Measurements from ENCODE around the gene SGMS1.
"Not testable (repeated sequence)": the region's sequence is repeated elsewhere in the genome, so short reads cannot be mapped to it uniquely, and the experiment has no call there.

Gene SGMS1

GRCh38 chr10:50464004-50464409 lies 159.7 kb downstream of the SGMS1 start:
- in situ Hi-C loops (cut with MboI; ENCODE audit: low pct_unique_long_range_greater_than_20kb, low sequenced_read_pairs, unreplicated experiment), result no loop called here
- TF ChIP-seq CTCF (IDR thresholded peaks at IDR 0.05; ENCODE audit: extremely low read depth, insufficient read depth, missing control alignments), result no peak
- DNase-seq (ENCODE audit: low spot score), result no peak

DNA sequence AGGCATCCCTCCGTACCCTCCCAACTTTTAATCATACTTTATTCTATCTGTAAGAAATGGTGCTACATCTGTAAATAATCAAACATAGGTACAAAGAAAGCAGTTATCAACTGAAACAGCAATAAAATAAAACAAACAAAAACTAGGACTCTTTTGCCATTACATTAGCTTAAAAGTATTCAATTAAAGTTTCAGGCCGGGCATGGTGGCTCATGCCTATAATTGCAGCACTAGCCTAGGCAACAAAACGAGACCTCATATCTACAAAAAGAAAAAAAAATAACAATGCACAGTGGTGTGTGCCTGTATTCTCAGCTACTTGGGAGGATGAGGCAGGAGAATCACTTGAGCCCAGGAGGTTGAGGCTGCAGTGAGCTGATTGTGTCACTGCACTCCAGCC lies 161.9 kb downstream of the SGMS1 start:
- no peak for DNase-seq (ENCODE audit: low spot score)
- no peak for TF ChIP-seq CTCF (IDR thresholded peaks at IDR 0.05; ENCODE audit: extremely low read depth, insufficient read depth, missing control alignments)
- in situ Hi-C loops (cut with MboI; ENCODE audit: low pct_unique_long_range_greater_than_20kb, low sequenced_read_pairs, unreplicated experiment), result no loop called here

DNA sequence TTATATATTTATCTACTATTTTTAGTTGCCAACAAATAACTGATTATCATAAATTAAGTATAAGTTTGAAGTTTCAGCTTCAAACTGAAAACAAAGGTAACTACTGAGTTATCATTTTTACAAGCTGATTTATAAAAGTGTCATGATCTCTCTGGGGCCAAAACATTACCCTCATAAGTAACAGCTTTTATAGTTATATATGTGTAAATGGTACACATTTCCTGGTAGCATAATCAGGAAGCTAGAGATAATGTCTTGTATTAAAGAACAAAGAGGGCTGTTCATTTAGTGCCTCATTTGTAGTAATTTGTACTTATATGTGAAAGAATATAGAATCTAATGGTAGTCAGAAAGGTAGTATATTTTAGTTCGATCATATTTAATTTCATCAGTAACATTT lies 162.6 kb downstream of the SGMS1 start:
- DNase-seq (ENCODE audit: low spot score), result no peak
- TF ChIP-seq CTCF (IDR thresholded peaks at IDR 0.05; ENCODE audit: extremely low read depth, insufficient read depth, missing control alignments), result no peak
- in situ Hi-C loops (cut with MboI; ENCODE audit: low pct_unique_long_range_greater_than_20kb, low sequenced_read_pairs, unreplicated experiment), result no loop called here

GRCh38 chr10:50456719-50457118 lies 167.0 kb downstream of the SGMS1 start:
- in situ Hi-C loops (cut with MboI; ENCODE audit: low pct_unique_long_range_greater_than_20kb, low sequenced_read_pairs, unreplicated experiment), result no loop called here
- no peak for TF ChIP-seq CTCF (IDR thresholded peaks at IDR 0.05; ENCODE audit: extremely low read depth, insufficient read depth, missing control alignments)
- DNase-seq (ENCODE audit: low spot score), result peak; percentile 21

- no peak for TF ChIP-seq CTCF (IDR thresholded peaks at IDR 0.05; ENCODE audit: extremely low read depth, insufficient read depth, missing control alignments)
- no peak for DNase-seq (ENCODE audit: low spot score)
- in situ Hi-C loops (cut with MboI; ENCODE audit: low pct_unique_long_range_greater_than_20kb, low sequenced_read_pairs, unreplicated experiment), result no loop called here
Measured at GRCh38 chr10:50453940-50454339, 169.8 kb downstream of the SGMS1 start.

DNA sequence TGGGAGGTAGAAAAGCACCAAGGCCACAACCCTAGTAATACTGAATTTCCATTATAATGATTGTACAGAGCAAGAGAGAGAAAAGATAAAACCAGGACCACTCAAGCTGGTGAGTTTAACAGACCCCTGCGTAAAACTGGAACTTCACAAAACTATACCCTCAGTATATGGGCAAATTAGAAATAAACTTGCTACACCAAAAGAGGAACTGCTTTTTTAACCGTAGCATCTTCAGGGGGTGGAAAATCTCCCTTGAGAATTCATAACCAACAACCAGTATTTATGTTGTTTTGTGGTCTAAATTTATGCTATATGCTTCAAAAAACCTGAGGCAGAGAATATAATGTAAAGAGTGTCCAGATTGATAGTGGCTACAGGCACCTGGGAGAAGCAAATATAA lies 171.2 kb downstream of the SGMS1 start:
- TF ChIP-seq CTCF (IDR thresholded peaks at IDR 0.05; ENCODE audit: extremely low read depth, insufficient read depth, missing control alignments), result no peak
- DNase-seq (ENCODE audit: low spot score), result no peak
- in situ Hi-C loops (cut with MboI; ENCODE audit: low pct_unique_long_range_greater_than_20kb, low sequenced_read_pairs, unreplicated experiment), result no loop called here

DNA sequence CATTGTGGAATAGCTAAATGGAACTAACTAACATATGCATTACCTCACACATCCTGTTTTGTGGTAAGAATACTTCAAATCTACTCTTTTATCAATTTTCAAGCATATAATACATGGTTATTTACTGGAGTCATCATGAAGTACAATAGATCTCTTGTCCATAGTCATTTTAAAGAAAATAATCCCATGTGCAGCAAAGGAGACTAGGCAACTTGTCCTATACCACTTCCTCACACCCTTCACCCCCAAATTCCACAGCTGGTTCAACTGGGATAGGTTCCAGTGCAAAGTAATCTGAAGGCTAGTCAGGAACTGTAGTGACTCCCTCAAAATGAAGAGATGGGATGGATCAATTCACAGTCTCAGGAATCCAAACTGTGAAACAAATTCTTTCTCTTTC lies 176.1 kb downstream of the SGMS1 start:
- in situ Hi-C loops (cut with MboI; ENCODE audit: low pct_unique_long_range_greater_than_20kb, low sequenced_read_pairs, unreplicated experiment), result no loop called here
- DNase-seq (ENCODE audit: low spot score), result no peak

GRCh38 chr10:50445777-50446176 lies 178.0 kb downstream of the SGMS1 start:
- DNase-seq (ENCODE audit: low spot score); in situ Hi-C loops (cut with MboI; ENCODE audit: low pct_unique_long_range_greater_than_20kb, low sequenced_read_pairs, unreplicated experiment): not testable (repeated sequence)

More for the DNA sequence above, 176.1 kb downstream of the SGMS1 start:
- TF ChIP-seq CTCF (IDR thresholded peaks at IDR 0.05; ENCODE audit: extremely low read depth, insufficient read depth, missing control alignments), result no peak

Measured in GM13977 (cell line).